Fibroblast of the aortic adventitia (primary cell): ENCODE measurements around the gene FGF2. TPM values are rescaled to one million over a fixed set of nuclear protein-coding genes. Genes with fewer than 3 reads are reported as not detected.
"Not testable (repeated sequence)": the region's sequence is repeated elsewhere in the genome, so short reads cannot be mapped to it uniquely, and the experiment has no call there.

ENCODE experiments used
- DNase-seq: peaks from one replicate; pipeline ENCODE4 v3.0.0-alpha.2; 2010; ENCODE audit warnings: low read depth
- H3K4me3 ChIP-seq: 2 replicates; pipeline ENCODE4 v1.5.1; 2011; ENCODE audit warnings: low read depth, mild to moderate bottlenecking, control low read depth, low read length, moderate library complexity
- CTCF ChIP-seq: IDR thresholded peaks from 2 replicates; pipeline ENCODE4 v1.5.1; 2011; ENCODE audit warnings: mild to moderate bottlenecking, low read length, control low read depth, inconsistent platforms; ENCODE audit not compliant: insufficient read depth
- total RNA-seq: library from RNA; depleted of rRNA; stranded (reverse); fragments of >200 nt; gene quantifications from 2 replicates; pipeline ENCODE4 v1.2.3, GENCODE V29; 2012; ENCODE audit warnings: low replicate concordance

Gene FGF2
- total RNA-seq, 1 donor: 79.5 TPM

GRCh38 chr4:122798101-122798500 is 28.5 kb upstream of the FGF2 start:
- DNase-seq: peak; percentile 98
- H3K4me3 ChIP-seq: no peak overlapping the region
- peak; percentile 30 for TF ChIP-seq CTCF

DNA sequence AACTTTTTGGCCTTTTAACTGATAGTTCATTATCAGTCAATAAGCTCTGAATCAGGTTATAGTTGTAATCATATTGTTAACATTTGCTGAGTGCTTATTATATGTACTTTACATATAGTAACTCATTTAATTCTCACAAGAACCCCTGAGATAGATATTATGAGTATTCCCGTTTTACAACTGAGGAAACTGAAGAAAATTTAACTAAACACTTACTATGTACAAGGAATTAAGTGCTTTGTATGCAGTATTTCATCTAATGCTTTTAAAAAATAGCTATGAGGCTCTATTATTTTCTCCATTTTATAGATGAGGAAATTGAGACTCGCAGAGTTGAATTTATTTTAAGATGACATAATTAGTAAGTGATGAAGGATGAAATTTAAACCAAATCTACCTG is 27.7 kb upstream of the FGF2 start:
- DNase-seq: no peak
- H3K4me3 ChIP-seq: no peak overlapping the region
- no peak for TF ChIP-seq CTCF

DNA sequence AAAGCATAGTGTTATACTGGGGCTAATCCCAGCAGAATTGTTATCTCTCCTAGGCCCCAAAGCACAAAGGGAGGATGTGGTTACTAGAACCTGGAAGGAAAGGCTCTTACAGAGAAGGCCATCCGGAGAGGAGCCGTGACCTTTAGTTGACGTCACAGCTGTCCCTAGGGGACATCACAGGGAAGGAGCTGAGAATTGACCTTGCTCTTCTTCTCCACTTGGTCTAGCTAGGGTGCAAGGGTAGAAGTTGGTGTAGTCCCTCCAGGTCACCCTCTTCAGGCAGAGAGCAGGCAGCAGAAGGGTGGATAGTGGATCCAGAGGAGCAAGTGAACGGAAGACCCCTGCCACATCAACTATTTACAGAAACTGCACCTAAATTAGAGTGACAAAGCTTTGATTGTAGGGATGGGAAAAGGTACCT is 22.8 kb upstream of the FGF2 start:
- peak; percentile 68 for DNase-seq
- H3K4me3 ChIP-seq: no peak overlapping the region
- no peak for TF ChIP-seq CTCF

- TF ChIP-seq CTCF: no peak
- DNase-seq: no peak
- H3K4me3 ChIP-seq: no peak overlapping the region
Measured at GRCh38 chr4:122806981-122807679, 19.5 kb upstream of the FGF2 start.

- no peak overlapping the region for H3K4me3 ChIP-seq
- no peak for TF ChIP-seq CTCF
- no peak for DNase-seq
Measured at GRCh38 chr4:122810669-122811068, 16.0 kb upstream of the FGF2 start.

GRCh38 chr4:122811781-122812180 is 14.8 kb upstream of the FGF2 start:
- DNase-seq, H3K4me3 ChIP-seq: not testable (repeated sequence)

GRCh38 chr4:122812823-122813222 is 13.8 kb upstream of the FGF2 start:
- not testable (repeated sequence) for DNase-seq

GRCh38 chr4:122814426-122814825 is 12.2 kb upstream of the FGF2 start:
- DNase-seq: no peak
- H3K4me3 ChIP-seq: no peak overlapping the region
- no peak for TF ChIP-seq CTCF

More at GRCh38 chr4:122812823-122813222, 13.8 kb upstream of the FGF2 start:
- not testable (repeated sequence) for H3K4me3 ChIP-seq
